Pulmonary artery endothelial cell (primary cell): ENCODE measurements around the gene AKR1B1. TPM values are rescaled to one million over a fixed set of nuclear protein-coding genes. Genes with fewer than 3 reads are reported as not detected.

Experiments used
- DNase-seq: peaks from one replicate; pipeline ENCODE4 v3.0.0-alpha.2; 2011; ENCODE audit warnings: low read depth, low spot score
- total RNA-seq: library from RNA; depleted of rRNA; stranded (reverse); fragments of >200 nt; gene quantifications from 2 replicates; pipeline ENCODE4 v1.2.3, GENCODE V29; 2014

AKR1B1 gene
- total RNA-seq, 1 donor from 2014 or later = 145 TPM

- no peak for DNase-seq
These were observed 14.0 kb downstream of the AKR1B1 start for GRCh38 chr7:134444961-134445315.

GRCh38 chr7:134444198-134444960 is 14.5 kb downstream of the AKR1B1 start:
- no peak for DNase-seq

- no peak for DNase-seq
These were observed 15.4 kb downstream of the AKR1B1 start for GRCh38 chr7:134443396-134444070.

- DNase-seq = no peak
These were observed 16.3 kb downstream of the AKR1B1 start for GRCh38 chr7:134442441-134443220.

GRCh38 chr7:134441264-134441663 is 17.6 kb downstream of the AKR1B1 start:
- DNase-seq = no peak

GRCh38 chr7:134440476-134440875 is 18.4 kb downstream of the AKR1B1 start:
- DNase-seq = no peak

- no peak for DNase-seq
These were observed 18.8 kb downstream of the AKR1B1 start for GRCh38 chr7:134440067-134440466.

- no peak for DNase-seq
These were observed 20.0 kb downstream of the AKR1B1 start for GRCh38 chr7:134438946-134439345.

GRCh38 chr7:134435161-134435920 is 23.6 kb downstream of the AKR1B1 start:
- DNase-seq = no peak

- no peak for DNase-seq
These were observed 24.2 kb downstream of the AKR1B1 start for GRCh38 chr7:134434701-134435100.

GRCh38 chr7:134433430-134433829 is 25.5 kb downstream of the AKR1B1 start:
- no peak for DNase-seq

- peak; percentile 76 for DNase-seq
These were observed 26.4 kb downstream of the AKR1B1 start for GRCh38 chr7:134432296-134433152.

- DNase-seq = no peak
These were observed 27.1 kb downstream of the AKR1B1 start for GRCh38 chr7:134431815-134432214.

- DNase-seq = no peak
These were observed 29.4 kb downstream of the AKR1B1 start for GRCh38 chr7:134429481-134429880.

- no peak for DNase-seq
These were observed 30.0 kb downstream of the AKR1B1 start for GRCh38 chr7:134428942-134429341.

- no peak for DNase-seq
These were observed 31.0 kb downstream of the AKR1B1 start for GRCh38 chr7:134427896-134428295.

GRCh38 chr7:134425777-134426176 is 33.1 kb downstream of the AKR1B1 start:
- no peak for DNase-seq

- DNase-seq = no peak
These were observed 36.3 kb downstream of the AKR1B1 start for GRCh38 chr7:134422638-134423037.

- no peak for DNase-seq
These were observed 36.9 kb downstream of the AKR1B1 start for GRCh38 chr7:134422008-134422407.

- peak; percentile 13 for DNase-seq
These were observed 38.3 kb downstream of the AKR1B1 start for GRCh38 chr7:134420424-134421125.
